GM12874 (cell line): ENCODE data around the gene FGD6.

Experiments
- TF ChIP-seq, protein P1 (sequence below): IDR thresholded peaks from 2 replicates; pipeline ENCODE4 v1.5.1; 2011; ENCODE audit warnings: low read depth, mild to moderate bottlenecking, control low read depth, low read length, moderate library complexity; ENCODE audit not compliant: insufficient read depth

FGD6 gene

DNA sequence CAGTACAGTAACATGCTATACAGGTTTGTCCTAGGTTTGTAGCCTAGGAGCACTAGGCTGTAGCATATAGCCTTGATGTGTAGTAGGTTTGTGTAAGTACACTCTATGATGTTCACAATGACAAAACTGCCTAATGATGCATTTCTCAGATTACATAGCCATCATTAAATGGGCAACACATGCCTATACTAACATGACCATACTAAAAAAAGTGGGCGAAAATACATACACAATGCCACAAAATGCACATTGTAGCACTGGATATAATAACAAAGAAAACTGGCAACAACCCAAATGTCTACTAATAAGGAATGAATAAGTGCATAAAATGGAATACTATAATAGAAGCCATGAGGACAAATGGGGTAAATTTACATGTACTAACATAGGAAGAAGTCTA, 182.5 kb downstream of the FGD6 start:
- TF ChIP-seq, protein P1, sequence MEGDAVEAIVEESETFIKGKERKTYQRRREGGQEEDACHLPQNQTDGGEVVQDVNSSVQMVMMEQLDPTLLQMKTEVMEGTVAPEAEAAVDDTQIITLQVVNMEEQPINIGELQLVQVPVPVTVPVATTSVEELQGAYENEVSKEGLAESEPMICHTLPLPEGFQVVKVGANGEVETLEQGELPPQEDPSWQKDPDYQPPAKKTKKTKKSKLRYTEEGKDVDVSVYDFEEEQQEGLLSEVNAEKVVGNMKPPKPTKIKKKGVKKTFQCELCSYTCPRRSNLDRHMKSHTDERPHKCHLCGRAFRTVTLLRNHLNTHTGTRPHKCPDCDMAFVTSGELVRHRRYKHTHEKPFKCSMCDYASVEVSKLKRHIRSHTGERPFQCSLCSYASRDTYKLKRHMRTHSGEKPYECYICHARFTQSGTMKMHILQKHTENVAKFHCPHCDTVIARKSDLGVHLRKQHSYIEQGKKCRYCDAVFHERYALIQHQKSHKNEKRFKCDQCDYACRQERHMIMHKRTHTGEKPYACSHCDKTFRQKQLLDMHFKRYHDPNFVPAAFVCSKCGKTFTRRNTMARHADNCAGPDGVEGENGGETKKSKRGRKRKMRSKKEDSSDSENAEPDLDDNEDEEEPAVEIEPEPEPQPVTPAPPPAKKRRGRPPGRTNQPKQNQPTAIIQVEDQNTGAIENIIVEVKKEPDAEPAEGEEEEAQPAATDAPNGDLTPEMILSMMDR, result no peak
